Fibroblast of lung (primary cell): Measurements from ENCODE around the gene SLC7A6OS. TPM values are rescaled to one million over a fixed set of nuclear protein-coding genes. Genes with fewer than 3 reads are reported as not detected.
"Not testable (repeated sequence)": the region's sequence is repeated elsewhere in the genome, so short reads cannot be mapped to it uniquely, and the experiment has no call there.

ENCODE experiments used
- DNase-seq, 2 donors: peaks; one replicate each; pipeline versions ENCODE4 v3.0.0 to v3.0.0-alpha.2; 2010; ENCODE audit warnings: low read depth in 2 of 2
- H2AFZ ChIP-seq: 2 replicates; pipeline ENCODE4 v1.5.1; 2012; ENCODE audit warnings: low read length, control low read depth, inconsistent platforms
- H3K27ac ChIP-seq: 2 replicates; pipeline ENCODE4 v1.5.1; 2011; ENCODE audit warnings: low read length, control low read depth; ENCODE audit not compliant: insufficient read depth
- H3K27me3 ChIP-seq: 2 replicates; pipeline ENCODE4 v1.5.1; 2011; ENCODE audit warnings: mild to moderate bottlenecking, low read length; ENCODE audit not compliant: control insufficient read depth, insufficient read depth
- H3K36me3 ChIP-seq: 2 replicates; pipeline ENCODE4 v1.5.1; 2011; ENCODE audit warnings: low read length; ENCODE audit not compliant: control insufficient read depth, insufficient read depth
- H3K4me1 ChIP-seq: 2 replicates; pipeline ENCODE4 v1.5.1; 2011; ENCODE audit warnings: low read length; ENCODE audit not compliant: control insufficient read depth, insufficient read depth; ENCODE audit errors: extremely low read depth
- H3K4me2 ChIP-seq: 2 replicates; pipeline ENCODE4 v1.5.1; 2011; ENCODE audit warnings: low read length, control low read depth; ENCODE audit not compliant: insufficient read depth; ENCODE audit errors: extremely low read depth
- H3K4me3 ChIP-seq, 4 experiments: fragments of 200-600 bp in 1 of 4; sonication (generic) in 1 of 4; replicated peaks in 1 of 4; 2 replicates each; pipeline ENCODE4 v1.5.1; 2011 to 2016; ENCODE audit warnings: low read length in 4 of 4, low read depth in 3 of 4, mild to moderate bottlenecking in 3 of 4, control low read depth in 2 of 4, inconsistent platforms in 1 of 4, mixed read lengths in 1 of 4; ENCODE audit not compliant: insufficient read depth in 1 of 4; ENCODE audit errors: control extremely low read depth in 1 of 4
- H3K79me2 ChIP-seq: 2 replicates; pipeline ENCODE4 v1.5.1; 2012; ENCODE audit warnings: mild to moderate bottlenecking, low read length, inconsistent platforms; ENCODE audit not compliant: control insufficient read depth, insufficient read depth
- H3K9ac ChIP-seq: 2 replicates; pipeline ENCODE4 v1.5.1; 2011; ENCODE audit warnings: mild to moderate bottlenecking, low read length, control low read depth; ENCODE audit not compliant: insufficient read depth
- H3K9me3 ChIP-seq: 2 replicates; pipeline ENCODE4 v1.5.1; 2012; ENCODE audit warnings: low read depth, low read length; ENCODE audit not compliant: control insufficient read depth, insufficient read depth
- H4K20me1 ChIP-seq: 2 replicates; pipeline ENCODE4 v1.5.1; 2011; ENCODE audit warnings: low read length; ENCODE audit not compliant: control insufficient read depth, insufficient read depth; ENCODE audit errors: extremely low read depth
- EZH2 ChIP-seq: IDR thresholded peaks from 2 replicates; pipeline ENCODE4 v1.5.1; 2012; ENCODE audit warnings: low read length, control low read depth, mild to moderate bottlenecking; ENCODE audit errors: missing control alignments
- polyA plus RNA-seq, 2 donors: library from polyadenylated mRNA; depleted of rRNA in 1 of 2; stranded (reverse) in 1 of 2; unstranded in 1 of 2; fragments of >200 nt; gene quantifications; 2 replicates each; pipeline ENCODE4 v1.2.1, GENCODE V29; 2011 to 2012; ENCODE audit warnings: missing spikeins in 1 of 2
- total RNA-seq: library from RNA; depleted of rRNA; stranded (reverse); fragments of >200 nt; gene quantifications from 2 replicates; pipeline ENCODE4 v1.2.1, GENCODE V29; 2014
- TF ChIP-seq, protein P1 (sequence below), 2 donors: IDR thresholded peaks in 1 of 2; conservative IDR thresholded peaks in 1 of 2; 1 replicate in 1 of 2; 2 replicates in 1 of 2; pipeline ENCODE4 v1.5.1; 2011 to 2012; ENCODE audit warnings: low read length in 2 of 2, control low read depth in 1 of 2, inconsistent platforms in 1 of 2, low read depth in 1 of 2, mild to moderate bottlenecking in 1 of 2

Gene SLC7A6OS
- total and polyA plus RNA-seq, 2 donors (not counting 1 experiment from before 2014, with no cell fraction given), result 8.7 to 19.5 TPM

DNA sequence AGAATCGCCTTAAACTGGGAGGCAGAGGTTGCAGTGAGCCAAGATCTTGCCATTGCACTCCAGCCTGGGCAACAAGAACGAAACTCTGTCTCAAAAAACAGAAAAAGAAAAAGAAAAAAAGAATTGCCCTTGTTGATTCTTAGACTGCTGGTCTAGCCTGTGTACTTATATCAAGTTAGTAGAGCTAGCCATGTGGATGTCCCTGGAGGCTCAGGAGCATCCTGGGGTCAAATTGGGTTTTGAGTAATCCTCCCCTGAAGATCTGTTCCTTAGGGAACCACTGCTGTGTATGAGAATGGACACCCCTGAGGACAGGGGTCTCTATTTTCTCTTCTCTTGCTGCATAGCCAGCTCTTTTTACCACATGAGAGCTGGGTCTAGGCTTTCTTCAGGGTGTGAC, 21.5 kb downstream of the SLC7A6OS start:
- Histone ChIP-seq H4K20me1 (no peaks in the 10 kb centered on the region), H3K27ac (no peak overlapping the region), H3K9ac (no peak overlapping the region), H3K27me3 (no peaks in the 10 kb centered on the region), H3K9me3 (no peaks in the 10 kb centered on the region), H3K4me3 (no peak overlapping the region), H3K4me2 (no peak overlapping the region), H3K36me3 (peaks cover 13% of the 10 kb centered on the region), H3K4me1 (peaks cover 10% of the 10 kb centered on the region), H3K79me2 (peaks cover 6% of the 10 kb centered on the region), H2AFZ (no peak overlapping the region)
- no peak for DNase-seq
- TF ChIP-seq, protein P1, sequence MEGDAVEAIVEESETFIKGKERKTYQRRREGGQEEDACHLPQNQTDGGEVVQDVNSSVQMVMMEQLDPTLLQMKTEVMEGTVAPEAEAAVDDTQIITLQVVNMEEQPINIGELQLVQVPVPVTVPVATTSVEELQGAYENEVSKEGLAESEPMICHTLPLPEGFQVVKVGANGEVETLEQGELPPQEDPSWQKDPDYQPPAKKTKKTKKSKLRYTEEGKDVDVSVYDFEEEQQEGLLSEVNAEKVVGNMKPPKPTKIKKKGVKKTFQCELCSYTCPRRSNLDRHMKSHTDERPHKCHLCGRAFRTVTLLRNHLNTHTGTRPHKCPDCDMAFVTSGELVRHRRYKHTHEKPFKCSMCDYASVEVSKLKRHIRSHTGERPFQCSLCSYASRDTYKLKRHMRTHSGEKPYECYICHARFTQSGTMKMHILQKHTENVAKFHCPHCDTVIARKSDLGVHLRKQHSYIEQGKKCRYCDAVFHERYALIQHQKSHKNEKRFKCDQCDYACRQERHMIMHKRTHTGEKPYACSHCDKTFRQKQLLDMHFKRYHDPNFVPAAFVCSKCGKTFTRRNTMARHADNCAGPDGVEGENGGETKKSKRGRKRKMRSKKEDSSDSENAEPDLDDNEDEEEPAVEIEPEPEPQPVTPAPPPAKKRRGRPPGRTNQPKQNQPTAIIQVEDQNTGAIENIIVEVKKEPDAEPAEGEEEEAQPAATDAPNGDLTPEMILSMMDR (conservative IDR thresholded peaks at IDR 0.05 in 1 of 2, IDR thresholded peaks at IDR 0.05 in 1 of 2; ENCODE audit: low read depth in 1 of 2, low read length in 2 of 2), result no peak
- TF ChIP-seq EZH2, result no peak

DNA sequence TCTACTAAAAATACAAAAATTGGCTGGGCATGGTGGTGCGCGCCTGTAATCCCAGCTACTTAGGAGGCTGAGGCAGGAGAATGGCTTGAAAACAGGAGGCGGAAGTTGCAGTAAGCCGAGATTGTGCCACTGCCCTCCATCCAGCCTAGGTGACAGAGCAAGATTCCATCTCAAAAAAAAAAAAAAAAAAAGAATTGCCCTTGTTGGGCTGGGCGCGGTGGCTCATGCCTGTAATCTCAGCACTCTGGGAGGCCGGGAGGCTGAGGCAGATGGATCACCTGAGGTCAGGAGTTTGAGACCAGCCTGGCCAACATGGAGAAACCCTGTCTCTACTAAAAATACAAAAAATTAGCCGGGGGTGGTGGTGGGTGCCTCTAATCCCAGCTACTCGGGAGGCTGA, 21.9 kb downstream of the SLC7A6OS start:
- not testable (repeated sequence) for H2AFZ ChIP-seq, H3K9me3 ChIP-seq, H3K79me2 ChIP-seq, DNase-seq, H3K27ac ChIP-seq, H3K4me2 ChIP-seq, H4K20me1 ChIP-seq, H3K4me1 ChIP-seq, H3K27me3 ChIP-seq, H3K9ac ChIP-seq, H3K4me3 ChIP-seq
- H3K36me3 ChIP-seq, result peaks cover 11% of the 10 kb centered on the region

DNA sequence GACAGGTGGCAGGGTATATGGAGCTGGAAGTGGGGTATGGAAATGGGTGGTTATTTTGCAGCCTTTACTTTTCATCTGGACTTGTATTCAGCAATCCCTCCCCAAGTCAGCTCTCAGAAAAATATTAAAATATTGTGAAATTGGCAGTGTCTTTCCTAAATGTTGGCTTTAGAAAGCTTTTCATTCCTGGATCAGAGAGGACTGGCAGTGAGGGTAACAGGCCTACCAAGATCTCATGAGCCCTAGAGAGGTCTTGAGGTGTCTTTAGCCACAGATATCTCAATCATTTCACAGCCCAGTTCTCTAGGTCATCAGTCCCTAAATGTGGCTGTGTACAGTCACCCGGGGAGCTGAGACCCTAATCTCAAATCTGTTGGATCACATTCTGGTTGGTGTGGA, 22.5 kb downstream of the SLC7A6OS start:
- Histone ChIP-seq H3K36me3 (peaks cover 9% of the 10 kb centered on the region), H3K9ac (no peak overlapping the region), H3K79me2 (peaks cover 6% of the 10 kb centered on the region), H3K27me3 (no peaks in the 10 kb centered on the region), H3K27ac (peak overlapping the region; percentile 70), H3K4me2 (peak overlapping the region; percentile 30), H2AFZ (no peak overlapping the region), H3K4me1 (peaks cover 10% of the 10 kb centered on the region), H4K20me1 (no peaks in the 10 kb centered on the region), H3K4me3 (no peak overlapping the region), H3K9me3 (no peaks in the 10 kb centered on the region)
- DNase-seq, result no peak
- no peak for TF ChIP-seq EZH2
- TF ChIP-seq, protein P1 (conservative IDR thresholded peaks at IDR 0.05 in 1 of 2, IDR thresholded peaks at IDR 0.05 in 1 of 2; ENCODE audit: low read depth in 1 of 2, low read length in 2 of 2), result no peak
